Stomach smooth muscle (tissue), 2 donors: Measurements from ENCODE around the gene CWC22.
"Not testable (repeated sequence)": the region's sequence is repeated elsewhere in the genome, so short reads cannot be mapped to it uniquely, and the experiment has no call there.

Experiments
- H3K27ac ChIP-seq: one replicate; pipeline ENCODE4 v1.7.0; 2013; ENCODE audit warnings: mild to moderate bottlenecking, low read length, inconsistent platforms
- H3K27me3 ChIP-seq, 2 donors: one replicate each; pipeline ENCODE4 v1.7.0; 2013; ENCODE audit warnings: low read length in 2 of 2; ENCODE audit not compliant: insufficient read depth in 2 of 2, control insufficient read depth in 1 of 2
- H3K36me3 ChIP-seq, 2 donors: one replicate each; pipeline ENCODE4 v1.7.0; 2013; ENCODE audit warnings: low read length in 2 of 2; ENCODE audit not compliant: control insufficient read depth in 2 of 2, insufficient read depth in 2 of 2
- H3K4me1 ChIP-seq: one replicate; pipeline ENCODE4 v1.7.0; 2013; ENCODE audit warnings: low read length; ENCODE audit not compliant: control insufficient read depth, insufficient read depth
- H3K4me3 ChIP-seq, 2 donors: one replicate each; pipeline ENCODE4 v1.7.0; 2013; ENCODE audit warnings: low read length in 2 of 2
- H3K9ac ChIP-seq, 2 donors: one replicate each; pipeline ENCODE4 v1.7.0; 2013; ENCODE audit warnings: low read length in 2 of 2, mild to moderate bottlenecking in 1 of 2
- H3K9me3 ChIP-seq, 2 donors: one replicate each; pipeline ENCODE4 v1.7.0; 2013; ENCODE audit warnings: low read length in 2 of 2; ENCODE audit not compliant: control insufficient read depth in 2 of 2
- donor health status: healthy.
- donor health status: Pancreatic carcinoma.

The CWC22 gene

DNA sequence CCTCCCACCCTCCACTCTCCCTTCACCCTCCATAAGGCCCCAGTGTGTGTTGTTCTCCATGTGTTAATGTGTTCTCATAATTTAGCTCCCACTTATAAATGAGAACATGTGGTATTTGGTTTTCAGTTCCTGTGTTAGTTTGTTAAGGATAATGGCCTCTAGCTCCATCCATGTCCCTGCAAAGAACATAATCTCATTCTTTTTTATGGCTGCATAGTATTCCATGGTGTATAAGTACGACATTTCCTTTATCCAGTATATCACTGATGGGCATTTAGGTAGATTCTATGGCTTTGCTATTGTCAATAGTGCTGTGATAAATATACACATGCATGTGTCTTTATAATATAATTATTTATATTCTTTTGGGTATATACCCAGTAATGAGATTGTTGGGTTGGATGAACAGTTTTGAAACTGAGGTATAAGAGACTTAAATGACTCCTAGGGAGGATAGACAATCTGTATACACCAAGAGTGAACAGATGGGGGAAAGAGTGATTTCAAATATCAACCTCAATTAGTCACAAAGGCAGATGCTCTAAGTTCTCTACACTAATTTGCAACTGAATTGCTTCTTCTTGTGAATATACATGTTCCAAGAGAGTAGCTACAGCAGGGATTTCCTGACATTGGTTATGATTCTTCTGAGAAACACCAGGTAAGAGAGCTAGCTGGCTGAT lies 23.7 kb downstream of the CWC22 start:
- H3K9me3 ChIP-seq: no peaks in the 10 kb centered on the region
- no peak overlapping the region for H3K27ac ChIP-seq
- H3K4me1 ChIP-seq: no peaks in the 10 kb centered on the region
- H3K9ac ChIP-seq: no peak overlapping the region
- peaks cover 12 to 35% of the 10 kb centered on the region in 2 donors for H3K36me3 ChIP-seq
- no peak overlapping the region for H3K4me3 ChIP-seq
- no peaks in the 10 kb centered on the region for H3K27me3 ChIP-seq

DNA sequence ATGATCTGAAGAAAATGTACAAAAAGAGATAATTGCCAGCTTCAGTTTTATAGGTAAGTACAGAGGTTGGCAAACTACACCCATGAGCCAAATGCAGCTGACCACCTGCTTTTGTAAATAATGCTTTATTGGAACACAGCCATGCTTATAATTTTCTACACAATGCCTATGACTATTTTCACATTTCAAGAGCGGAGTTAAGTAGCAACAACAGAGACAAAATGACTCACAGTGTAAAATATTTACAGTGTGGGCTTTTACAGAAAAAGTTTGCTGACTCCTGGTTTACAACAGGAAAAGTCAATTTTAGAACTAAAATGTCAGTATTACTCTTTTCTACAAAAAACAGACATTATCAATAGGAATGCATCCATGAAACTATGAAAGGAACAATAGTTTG lies 26.0 kb downstream of the CWC22 start:
- Histone ChIP-seq H3K4me3 (no peak overlapping the region), H3K9me3 (no peaks in the 10 kb centered on the region), H3K36me3 (peaks cover 9 to 26% of the 10 kb centered on the region in 2 donors), H3K9ac (no peak overlapping the region), H3K4me1 (no peaks in the 10 kb centered on the region), H3K27ac (no peak overlapping the region), H3K27me3 (no peaks in the 10 kb centered on the region)

DNA sequence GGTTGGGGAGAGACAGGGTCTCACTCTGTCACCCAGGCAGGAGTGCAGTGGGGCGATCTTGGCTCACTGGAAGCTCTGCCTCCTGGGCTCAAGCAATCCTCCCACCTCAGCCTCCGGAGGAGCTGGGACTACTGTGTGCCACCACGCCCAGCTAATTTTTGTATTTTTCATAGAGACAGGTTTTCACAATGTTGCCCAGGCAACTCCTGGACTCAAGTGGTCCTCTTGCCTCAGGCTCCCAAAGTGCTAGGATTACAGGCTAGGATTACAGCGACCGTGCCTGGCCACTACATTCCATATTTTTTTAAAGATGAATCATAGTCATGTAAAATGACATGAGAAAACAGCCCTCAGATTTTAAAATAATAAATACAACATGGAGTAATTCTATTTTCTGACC lies 32.3 kb downstream of the CWC22 start:
- Histone ChIP-seq H3K36me3 (peaks cover 9 to 10% of the 10 kb centered on the region in 2 donors), H3K27ac (no peak overlapping the region), H3K9me3 (no peaks in the 10 kb centered on the region), H3K27me3 (no peaks in the 10 kb centered on the region), H3K4me3 (no peak overlapping the region), H3K9ac (no peak overlapping the region), H3K4me1 (no peaks in the 10 kb centered on the region)

DNA sequence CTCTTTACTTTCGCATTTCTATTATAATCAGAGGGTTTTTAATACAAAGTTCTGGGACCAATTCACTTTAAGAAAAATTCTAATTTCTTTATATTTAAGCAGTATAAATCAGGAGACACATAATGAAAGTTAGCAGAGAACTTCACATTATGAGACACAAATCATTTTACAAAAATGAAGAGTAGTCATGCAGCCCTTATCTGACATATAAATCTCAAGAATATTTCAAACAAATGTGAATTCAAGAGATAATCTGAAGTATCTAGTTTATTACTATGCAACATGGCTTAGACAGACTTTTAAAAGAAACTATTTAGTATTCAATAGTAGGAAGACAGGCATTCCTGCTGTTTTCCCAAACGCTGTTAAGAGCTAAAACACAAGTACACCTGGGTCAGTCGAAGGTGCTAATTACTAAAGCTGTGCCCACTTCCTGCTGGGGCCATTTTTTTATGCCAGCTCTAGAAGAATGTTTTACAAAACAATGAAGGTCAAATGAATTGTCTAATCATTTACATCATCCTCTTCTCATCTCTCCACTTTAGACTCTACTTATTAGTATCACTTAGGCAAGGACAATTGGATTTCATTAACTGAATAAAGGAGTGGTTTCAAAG lies 40.2 kb downstream of the CWC22 start:
- no peak overlapping the region for H3K9ac ChIP-seq

DNA sequence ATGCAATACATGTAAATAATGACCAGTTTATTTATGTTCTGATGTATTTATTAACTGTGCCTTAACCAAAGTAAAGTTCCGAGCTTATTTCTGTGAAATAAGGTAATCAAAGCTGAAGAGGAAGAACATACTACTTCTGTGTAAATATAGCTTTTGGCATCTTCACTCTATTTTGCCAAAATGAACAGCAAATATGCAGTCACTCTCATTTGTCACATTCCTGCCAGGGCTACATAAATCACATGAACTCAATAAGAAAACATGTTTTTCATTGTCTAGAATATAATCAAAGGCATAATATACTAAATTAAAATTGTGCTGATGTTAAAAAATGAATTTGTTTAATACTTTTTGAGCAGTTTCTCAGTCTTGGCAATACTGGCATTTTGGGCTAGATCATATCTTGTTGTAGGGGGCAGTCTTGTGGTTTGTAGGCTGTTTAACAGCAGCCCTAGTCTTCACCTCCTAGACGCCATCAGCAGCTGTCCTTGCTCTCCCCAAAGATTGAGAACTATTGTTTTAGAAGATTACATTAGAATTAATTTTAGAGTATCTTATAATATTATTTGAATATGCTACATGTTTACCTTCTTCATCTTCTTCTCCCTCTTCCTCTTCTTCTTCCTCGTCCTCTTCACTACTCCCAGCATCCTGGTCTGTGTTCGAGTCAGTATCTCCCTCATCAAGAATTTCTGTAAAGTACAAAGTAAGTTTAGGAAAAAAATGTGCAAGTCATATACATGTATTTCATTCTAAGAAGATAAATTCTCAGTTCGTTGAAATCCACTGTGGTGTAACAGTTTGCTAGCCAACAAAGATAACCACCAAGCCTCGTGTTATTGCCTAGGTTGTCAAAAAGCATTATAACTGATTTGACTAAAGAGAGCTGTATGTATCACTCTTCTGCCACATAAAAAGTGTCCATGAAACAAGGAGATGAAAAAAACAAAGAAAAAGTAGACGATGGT lies 41.5 kb downstream of the CWC22 start:
- Histone ChIP-seq H3K27ac (no peak overlapping the region), H3K27me3 (no peaks in the 10 kb centered on the region), H3K4me3 (no peak overlapping the region), H3K9me3 (no peaks in the 10 kb centered on the region), H3K9ac (no peak overlapping the region), H3K4me1 (no peaks in the 10 kb centered on the region), H3K36me3 (peaks cover 12 to 23% of the 10 kb centered on the region in 2 donors)

More for the DNA sequence above, 40.2 kb downstream of the CWC22 start:
- no peak overlapping the region for H3K27ac ChIP-seq
- peaks cover 15 to 28% of the 10 kb centered on the region in 2 donors for H3K36me3 ChIP-seq
- no peaks in the 10 kb centered on the region for H3K27me3 ChIP-seq
- no peaks in the 10 kb centered on the region for H3K9me3 ChIP-seq
- H3K4me3 ChIP-seq: no peak overlapping the region
- H3K4me1 ChIP-seq: no peaks in the 10 kb centered on the region

DNA sequence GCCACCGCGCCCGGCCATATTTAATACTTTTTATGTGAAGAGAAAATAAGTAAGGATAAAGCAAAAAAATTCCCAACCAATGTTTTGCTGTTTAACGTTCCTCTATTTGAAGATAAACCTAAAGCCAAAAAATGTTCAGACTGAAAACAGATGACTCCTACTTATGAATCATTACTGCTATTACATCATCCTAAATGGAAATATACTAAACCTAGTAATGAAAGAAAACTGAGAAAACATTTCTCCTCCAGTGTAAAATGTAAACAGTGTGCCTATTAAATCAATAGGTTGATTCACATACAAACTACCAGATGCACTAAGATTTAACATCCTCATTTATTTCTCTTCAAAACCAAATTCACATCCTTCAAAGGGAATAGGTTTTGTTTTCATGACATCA lies 43.5 kb downstream of the CWC22 start:
- peaks cover 10 to 19% of the 10 kb centered on the region in 2 donors for H3K36me3 ChIP-seq

DNA sequence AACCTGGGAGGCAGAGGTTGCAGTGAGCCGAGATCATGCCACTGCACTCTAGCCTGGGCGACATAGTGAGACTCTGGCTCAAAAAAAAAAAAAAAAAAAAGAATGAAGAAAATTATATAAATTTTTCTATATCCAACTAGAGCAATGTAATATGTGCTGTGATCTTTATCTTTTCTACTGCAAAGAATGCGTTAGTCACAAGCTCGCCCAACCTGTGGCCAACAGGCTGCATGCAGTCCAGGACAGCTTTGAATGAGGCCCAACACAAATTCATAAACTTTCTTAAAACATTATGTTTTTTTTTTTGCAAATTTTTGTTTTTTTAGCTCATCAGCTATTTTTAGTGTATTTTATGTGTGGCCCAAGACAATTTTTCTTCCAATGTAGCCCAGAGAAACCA lies 48.8 kb downstream of the CWC22 start:
- H3K4me3 ChIP-seq, H3K9ac ChIP-seq, H3K27ac ChIP-seq, H3K4me1 ChIP-seq, H3K27me3 ChIP-seq, H3K9me3 ChIP-seq: not testable (repeated sequence)
- H3K36me3 ChIP-seq: peaks cover 7 to 23% of the 10 kb centered on the region in 2 donors

More for the DNA sequence above, 43.5 kb downstream of the CWC22 start:
- Histone ChIP-seq H3K4me1 (no peaks in the 10 kb centered on the region), H3K27ac (no peak overlapping the region), H3K9ac (no peak overlapping the region), H3K27me3 (no peaks in the 10 kb centered on the region), H3K9me3 (no peaks in the 10 kb centered on the region), H3K4me3 (no peak overlapping the region)

DNA sequence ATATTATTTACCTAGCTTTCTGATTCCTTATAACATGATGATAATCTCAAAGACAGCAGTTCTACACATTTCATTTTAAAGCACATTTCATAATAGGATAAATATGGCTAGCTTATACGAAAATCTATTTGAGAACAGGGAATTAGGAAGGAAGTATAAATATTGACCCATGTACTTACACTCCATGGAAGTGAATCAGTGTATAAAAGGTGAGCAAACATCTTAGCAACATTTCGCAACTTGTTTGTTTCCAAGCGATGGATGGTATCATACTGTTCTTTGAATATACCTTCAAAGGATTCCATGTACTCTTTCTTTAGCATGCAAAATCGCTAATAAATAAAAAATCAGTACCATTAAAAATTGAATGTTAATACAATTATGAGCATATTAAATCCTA lies 53.1 kb downstream of the CWC22 start:
- Histone ChIP-seq H3K27ac (no peak overlapping the region), H3K36me3 (peaks cover 21 to 33% of the 10 kb centered on the region in 2 donors), H3K4me3 (no peak overlapping the region)

DNA sequence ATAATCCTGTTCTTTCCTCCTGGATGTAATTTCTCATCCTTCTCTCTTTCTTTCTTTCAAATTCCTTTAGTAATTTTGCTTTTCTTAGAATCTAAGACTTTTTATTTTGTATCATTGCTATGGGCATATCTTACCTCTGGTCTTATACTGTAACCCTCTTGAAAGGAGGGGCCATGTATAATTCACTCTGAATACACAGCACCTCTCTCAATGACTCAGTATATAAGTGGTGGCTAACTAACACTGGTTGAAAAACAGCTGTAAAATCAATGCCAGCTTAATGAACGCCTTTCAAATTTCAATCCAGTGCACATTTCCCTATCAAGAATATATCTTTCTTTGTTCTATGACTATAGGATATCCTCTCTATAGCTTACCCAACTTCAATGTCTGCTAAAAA lies 53.7 kb downstream of the CWC22 start:
- H3K4me3 ChIP-seq: no peak overlapping the region
- peaks cover 21 to 33% of the 10 kb centered on the region in 2 donors for H3K36me3 ChIP-seq
- no peak overlapping the region for H3K9ac ChIP-seq
- H3K4me1 ChIP-seq: no peaks in the 10 kb centered on the region
- no peaks in the 10 kb centered on the region for H3K9me3 ChIP-seq
- no peak overlapping the region for H3K27ac ChIP-seq
- H3K27me3 ChIP-seq: no peaks in the 10 kb centered on the region

More for the DNA sequence above, 53.1 kb downstream of the CWC22 start:
- Histone ChIP-seq H3K4me1 (no peaks in the 10 kb centered on the region), H3K27me3 (no peaks in the 10 kb centered on the region), H3K9me3 (no peaks in the 10 kb centered on the region), H3K9ac (no peak overlapping the region)

DNA sequence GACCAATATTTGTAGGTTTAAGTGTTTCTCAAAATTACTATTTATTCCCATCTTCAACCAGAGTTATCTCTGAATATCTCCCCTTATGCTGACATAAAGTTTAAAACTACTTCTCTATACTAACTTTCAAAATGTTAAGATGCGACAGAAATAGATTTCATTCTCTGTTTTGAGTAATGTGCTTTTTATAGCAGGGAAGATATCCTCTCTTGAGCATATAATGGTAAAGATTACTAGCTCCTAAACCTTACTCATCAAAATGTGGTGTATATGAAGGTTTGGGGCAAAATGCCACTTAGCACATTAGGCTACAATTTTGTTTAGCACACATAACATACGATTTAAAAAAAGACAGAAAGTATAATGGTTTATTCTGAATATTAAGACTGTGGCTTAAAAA lies 54.4 kb downstream of the CWC22 start:
- H3K4me1 ChIP-seq: no peaks in the 10 kb centered on the region
- H3K9me3 ChIP-seq: no peaks in the 10 kb centered on the region
- H3K4me3 ChIP-seq: no peak overlapping the region
- peaks cover 21 to 38% of the 10 kb centered on the region in 2 donors for H3K36me3 ChIP-seq
- no peak overlapping the region for H3K9ac ChIP-seq
- no peaks in the 10 kb centered on the region for H3K27me3 ChIP-seq
- H3K27ac ChIP-seq: no peak overlapping the region
